Midbrain (tissue), 1 donor: ENCODE data around the gene SF3B3.

Source experiments
- DNase-seq: peaks from one replicate; lab custom pipeline; 2025; lab: John Stamatoyannopoulos, UW

SF3B3 gene

GRCh38 chr16:70523743-70524398 lies at the start of gene SF3B3:
TSS of gene SF3B3 (plus strand) at chr16:70523816. CDS start at chr16:70526657, 2,841 bp downstream.
- peak; percentile 84 for DNase-seq

GRCh38 chr16:70474320-70475053 lies 49.1 kb upstream of the SF3B3 start:
- DNase-seq: no peak

GRCh38 chr16:70475054-70475871 lies 48.4 kb upstream of the SF3B3 start:
- DNase-seq: no peak

- DNase-seq: no peak
These were observed 47.2 kb upstream of the SF3B3 start for GRCh38 chr16:70476272-70477020.

DNA sequence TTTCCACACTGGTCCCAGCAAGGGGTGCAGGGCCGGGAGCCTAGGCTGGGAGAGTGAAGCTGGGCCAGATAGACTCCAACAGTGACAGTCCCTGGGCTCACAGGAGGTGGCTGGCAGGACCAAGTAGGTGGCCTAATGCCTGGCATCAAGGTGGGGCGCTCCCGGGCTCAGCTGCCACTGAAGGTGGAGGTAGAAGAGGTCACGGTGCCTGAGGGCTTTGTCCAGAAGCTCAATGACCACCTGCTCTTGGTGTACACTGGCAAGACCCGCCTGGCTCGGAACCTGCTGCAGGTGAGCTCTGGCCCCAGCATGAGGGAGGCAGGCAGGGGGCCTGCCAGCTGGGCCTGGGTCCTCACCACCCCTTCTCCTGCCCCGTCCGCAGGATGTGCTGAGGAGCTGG lies 45.4 kb upstream of the SF3B3 start:
- DNase-seq: no peak

DNA sequence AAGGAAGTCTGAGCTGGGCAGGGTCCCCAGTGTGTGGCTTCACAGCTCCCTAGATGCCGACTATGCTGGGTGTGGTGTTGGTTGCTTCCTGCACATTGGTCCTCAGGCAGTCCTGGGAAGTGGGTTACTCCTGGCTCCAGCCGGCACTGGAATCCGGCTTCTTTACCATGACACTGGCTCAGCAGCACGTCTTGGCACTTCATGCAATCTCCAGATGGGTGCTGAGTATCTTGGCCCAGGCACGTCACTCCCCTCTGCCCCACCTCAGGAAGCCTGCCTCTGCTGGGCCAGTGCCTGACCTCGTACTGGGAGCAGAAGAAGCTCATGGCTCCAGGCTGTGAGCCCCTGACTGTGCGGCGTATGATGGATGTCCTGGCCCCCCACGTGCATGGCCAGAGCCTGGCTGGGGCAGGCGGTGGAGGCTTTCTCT lies 44.7 kb upstream of the SF3B3 start:
- no peak for DNase-seq

GRCh38 chr16:70480127-70481105 lies 43.2 kb upstream of the SF3B3 start:
- no peak for DNase-seq

DNA sequence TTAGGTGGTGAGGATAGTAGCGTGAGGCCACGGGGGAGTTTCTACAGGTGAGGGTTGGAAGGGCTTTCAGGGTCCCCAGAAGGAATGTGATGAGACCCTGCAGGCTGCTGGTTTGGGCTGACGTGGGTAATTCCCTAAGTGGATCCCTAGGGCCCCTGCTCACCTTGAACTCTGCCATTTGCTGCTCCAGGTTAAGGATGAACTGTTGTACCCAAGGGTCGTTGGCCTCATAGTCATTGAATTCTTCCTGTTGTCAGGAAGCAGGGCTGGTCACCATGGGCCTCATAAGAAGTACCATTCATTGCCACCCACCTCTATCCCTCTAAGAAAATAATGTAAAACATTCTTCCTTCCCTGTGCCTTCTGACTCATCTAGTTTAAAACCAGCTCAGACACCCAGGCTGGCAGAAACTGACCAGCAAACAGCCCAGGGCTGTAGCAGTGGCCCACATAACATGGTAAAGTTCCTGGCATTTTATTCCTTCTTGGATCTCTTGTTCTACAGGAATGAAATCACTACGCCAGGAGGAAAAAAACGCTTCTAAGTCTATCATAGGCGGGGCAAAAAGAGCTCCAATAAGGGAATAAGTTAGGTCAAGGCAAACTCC lies 41.6 kb upstream of the SF3B3 start:
- DNase-seq: no peak

- DNase-seq: no peak
These were observed 41.0 kb upstream of the SF3B3 start for GRCh38 chr16:70482624-70483023.

GRCh38 chr16:70483426-70483825 lies 40.2 kb upstream of the SF3B3 start:
- DNase-seq: no peak

- no peak for DNase-seq
These were observed 38.7 kb upstream of the SF3B3 start for GRCh38 chr16:70484867-70485266.

DNA sequence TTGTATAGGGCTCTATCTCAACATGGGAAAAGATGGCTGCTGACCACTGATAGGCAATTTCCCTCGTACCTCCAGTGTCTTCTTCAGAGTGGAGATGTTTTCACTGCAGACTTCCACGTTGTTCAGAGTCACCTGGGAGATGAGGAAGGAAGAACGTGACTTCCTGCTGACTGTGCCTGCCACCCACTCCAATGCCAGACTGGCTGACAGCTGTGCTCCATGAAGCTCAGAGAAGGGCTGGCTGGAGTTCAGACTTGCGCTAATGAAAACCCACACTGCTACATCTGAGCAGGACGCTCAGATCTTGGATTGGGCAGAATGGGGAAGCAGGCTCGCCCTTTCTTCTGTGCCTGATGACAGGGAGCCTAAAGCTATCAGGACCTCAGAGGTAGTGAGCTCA lies 33.4 kb upstream of the SF3B3 start:
- DNase-seq: no peak

DNA sequence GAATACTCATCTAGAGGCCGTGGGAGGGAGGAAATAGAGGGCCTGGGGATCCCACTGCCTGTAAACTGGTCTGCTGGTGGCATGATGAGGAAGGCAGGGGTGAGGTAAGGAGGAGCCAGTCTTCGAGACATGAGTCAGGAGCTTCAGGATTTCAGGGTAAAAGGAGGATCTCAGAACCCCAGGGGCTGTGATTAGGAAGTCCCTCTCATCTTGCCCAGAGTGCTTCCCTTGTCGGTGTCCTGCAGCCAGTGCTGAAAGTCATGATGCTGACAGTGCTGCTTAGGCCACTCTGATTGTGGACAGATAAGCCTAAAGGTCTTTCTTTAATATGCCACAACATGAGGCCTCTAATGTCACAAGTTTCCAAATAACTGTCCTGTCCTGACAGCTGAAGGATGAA lies 29.8 kb upstream of the SF3B3 start:
- no peak for DNase-seq

DNA sequence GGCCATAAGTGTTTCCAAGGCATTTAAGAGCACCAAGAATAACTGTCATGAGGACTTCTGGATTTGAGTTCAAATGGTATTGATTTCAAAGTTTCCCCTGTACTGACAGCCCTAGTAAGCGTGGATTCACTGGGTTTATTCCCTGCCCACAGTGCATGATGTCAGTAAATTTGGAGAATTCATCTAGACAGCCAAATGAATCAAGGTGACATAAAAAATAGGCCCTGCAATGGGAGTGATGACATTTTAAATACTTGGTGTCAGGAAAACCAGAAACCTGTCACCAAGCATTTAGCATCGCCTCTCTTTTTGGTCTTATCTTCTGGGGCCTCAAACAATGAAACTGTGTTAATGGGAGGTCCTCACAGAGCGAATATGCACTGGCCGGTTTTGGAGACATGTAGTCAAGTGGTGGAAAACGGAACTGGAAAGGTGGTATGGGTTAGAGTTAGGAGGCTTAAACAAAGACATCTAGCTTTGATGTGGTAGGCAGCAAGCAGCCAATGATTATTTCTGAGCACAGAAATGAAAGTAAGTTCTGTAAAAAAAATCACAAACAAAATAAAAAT lies 29.3 kb upstream of the SF3B3 start:
- no peak for DNase-seq

DNA sequence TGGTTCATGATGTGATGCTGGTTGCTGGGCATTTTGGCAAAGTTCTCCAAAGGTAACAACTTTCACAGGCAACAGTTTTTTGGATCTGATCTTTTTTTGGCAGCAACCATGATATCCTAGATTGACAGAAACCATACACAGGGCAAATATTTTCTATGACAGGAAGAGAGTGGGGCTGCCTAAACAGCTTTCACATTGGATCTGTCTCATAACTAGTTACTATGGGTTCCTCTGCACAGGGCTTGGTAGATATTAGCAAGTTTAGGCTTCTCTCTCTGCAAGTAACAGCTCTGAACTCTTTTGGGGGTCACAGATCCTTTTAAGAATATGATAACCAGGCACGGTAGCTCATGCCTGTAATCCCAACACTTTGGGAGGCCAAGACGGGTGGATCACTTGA lies 28.8 kb upstream of the SF3B3 start:
- no peak for DNase-seq

- DNase-seq: no peak
These were observed 28.0 kb upstream of the SF3B3 start for GRCh38 chr16:70495425-70496182.

GRCh38 chr16:70496513-70496912 lies 27.1 kb upstream of the SF3B3 start:
- DNase-seq: no peak

GRCh38 chr16:70508752-70509151 lies 14.9 kb upstream of the SF3B3 start:
- no peak for DNase-seq

GRCh38 chr16:70510216-70510615 lies 13.4 kb upstream of the SF3B3 start:
- no peak for DNase-seq
